Esophagus squamous epithelium (tissue), 4 donors: Measurements from ENCODE around the gene COG5.

Source experiments
- POLR2A ChIP-seq, 4 donors: fragments of 450-650 bp; IDR thresholded peaks; one replicate each; pipeline ENCODE4 v1.6.1; 2017; ENCODE audit warnings: antibody characterized with exemption in 4 of 4, mild to moderate bottlenecking in 4 of 4, moderate library complexity in 3 of 4
- TF ChIP-seq, protein P1 (sequence below), 6 experiments: fragments of 450-650 bp in 4 of 6; fragments of 200-600 bp in 2 of 6; sonication (generic) in 2 of 6; IDR thresholded peaks; one replicate each; pipeline ENCODE4 v1.5.1; 2016 to 2019; ENCODE audit warnings: antibody characterized with exemption in 6 of 6, mild to moderate bottlenecking in 4 of 6, moderate library complexity in 4 of 6

DNA sequence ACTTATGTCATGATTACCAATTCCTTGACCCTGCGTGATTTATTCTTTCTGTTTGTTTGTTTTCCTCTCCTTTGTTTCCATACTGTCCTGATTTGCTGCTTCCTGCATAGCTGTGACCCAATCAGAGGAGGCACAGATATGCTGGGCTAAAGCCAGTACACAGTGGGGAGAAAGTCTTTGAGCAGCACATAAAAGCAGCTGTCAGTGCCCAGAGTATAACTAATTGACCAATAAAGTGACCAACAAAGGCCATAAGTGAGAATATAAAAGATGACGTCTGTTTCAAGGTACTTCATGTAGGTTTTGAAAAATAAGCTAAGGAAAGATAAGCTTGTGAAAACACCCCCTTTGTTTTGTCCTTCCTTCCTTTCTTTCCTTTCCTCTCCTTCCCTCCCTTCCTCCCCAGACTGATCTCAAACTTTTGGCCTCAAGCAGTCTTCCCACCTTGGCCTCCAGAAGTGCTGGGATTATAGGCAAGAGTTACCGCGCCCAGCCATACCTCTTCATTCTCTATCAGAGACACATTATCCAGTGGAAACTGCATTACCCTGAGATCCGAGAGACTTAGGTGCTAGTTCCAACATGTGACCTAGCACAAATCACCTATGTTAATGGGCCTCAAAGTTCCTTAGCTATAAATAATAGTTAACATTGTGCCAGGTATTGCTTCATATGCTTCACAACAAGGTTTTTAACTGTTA, 33.3 kb upstream of the COG5 start:
- TF ChIP-seq, protein P1, sequence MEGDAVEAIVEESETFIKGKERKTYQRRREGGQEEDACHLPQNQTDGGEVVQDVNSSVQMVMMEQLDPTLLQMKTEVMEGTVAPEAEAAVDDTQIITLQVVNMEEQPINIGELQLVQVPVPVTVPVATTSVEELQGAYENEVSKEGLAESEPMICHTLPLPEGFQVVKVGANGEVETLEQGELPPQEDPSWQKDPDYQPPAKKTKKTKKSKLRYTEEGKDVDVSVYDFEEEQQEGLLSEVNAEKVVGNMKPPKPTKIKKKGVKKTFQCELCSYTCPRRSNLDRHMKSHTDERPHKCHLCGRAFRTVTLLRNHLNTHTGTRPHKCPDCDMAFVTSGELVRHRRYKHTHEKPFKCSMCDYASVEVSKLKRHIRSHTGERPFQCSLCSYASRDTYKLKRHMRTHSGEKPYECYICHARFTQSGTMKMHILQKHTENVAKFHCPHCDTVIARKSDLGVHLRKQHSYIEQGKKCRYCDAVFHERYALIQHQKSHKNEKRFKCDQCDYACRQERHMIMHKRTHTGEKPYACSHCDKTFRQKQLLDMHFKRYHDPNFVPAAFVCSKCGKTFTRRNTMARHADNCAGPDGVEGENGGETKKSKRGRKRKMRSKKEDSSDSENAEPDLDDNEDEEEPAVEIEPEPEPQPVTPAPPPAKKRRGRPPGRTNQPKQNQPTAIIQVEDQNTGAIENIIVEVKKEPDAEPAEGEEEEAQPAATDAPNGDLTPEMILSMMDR (IDR thresholded peaks at IDR 0.05): no peak
- no peak for TF ChIP-seq POLR2A (IDR thresholded peaks at IDR 0.05)
